Stimulated activated CD8-positive, alpha-beta memory T cell treated with anti-CD3 and anti-CD28 coated beads, Interleukin-15, amount 100 ng/mL, for 1 hour (primary cell): ENCODE results near the gene NUP58.
A peak's percentile ranks its signal among the peaks of the same experiment; 100 is the strongest.
"Not testable (repeated sequence)": the region's sequence is repeated elsewhere in the genome, so short reads cannot be mapped to it uniquely, and the experiment has no call there.

Experiments used
- DNase-seq: peaks from one replicate; pipeline ENCODE4 v3.0.0-alpha.2; 2020; ENCODE audit warnings: low read depth

Gene NUP58

GRCh38 chr13:25306671-25307464, 5.4 kb downstream of the NUP58 start:
- DNase-seq: no peak

GRCh38 chr13:25310891-25311290, 9.5 kb downstream of the NUP58 start:
- no peak for DNase-seq

GRCh38 chr13:25318946-25319345, 17.5 kb downstream of the NUP58 start:
- not testable (repeated sequence) for DNase-seq

- no peak for DNase-seq
Measured at GRCh38 chr13:25319771-25320170, 18.3 kb downstream of the NUP58 start.

- no peak for DNase-seq
Measured at GRCh38 chr13:25324100-25324499, 22.7 kb downstream of the NUP58 start.

- no peak for DNase-seq
Measured at GRCh38 chr13:25329706-25330105, 28.3 kb downstream of the NUP58 start.

- DNase-seq: no peak
Measured at GRCh38 chr13:25330541-25330940, 29.1 kb downstream of the NUP58 start.

- no peak for DNase-seq
Measured at GRCh38 chr13:25335856-25336255, 34.4 kb downstream of the NUP58 start.

GRCh38 chr13:25345576-25345975, 44.2 kb downstream of the NUP58 start:
- DNase-seq: no peak

GRCh38 chr13:25347151-25347550, 45.7 kb downstream of the NUP58 start:
- no peak for DNase-seq

- no peak for DNase-seq
Measured at GRCh38 chr13:25351404-25351803, 50.0 kb downstream of the NUP58 start.

- DNase-seq: no peak
Measured at GRCh38 chr13:25352230-25352629, 50.8 kb downstream of the NUP58 start.

- no peak for DNase-seq
Measured at GRCh38 chr13:25352806-25353205, 51.4 kb downstream of the NUP58 start.

- no peak for DNase-seq
Measured at GRCh38 chr13:25353344-25353743, 51.9 kb downstream of the NUP58 start.

GRCh38 chr13:25354377-25354776, 53.0 kb downstream of the NUP58 start:
- no peak for DNase-seq

GRCh38 chr13:25360443-25360842, 59.0 kb downstream of the NUP58 start:
- DNase-seq: not testable (repeated sequence)

GRCh38 chr13:25365720-25366235, 64.4 kb downstream of the NUP58 start:
- DNase-seq: no peak

GRCh38 chr13:25371158-25371874, 69.9 kb downstream of the NUP58 start:
- no peak for DNase-seq

- no peak for DNase-seq
Measured at GRCh38 chr13:25371875-25372283, 70.5 kb downstream of the NUP58 start, which contains the start of gene ATP8A2. ATP8A2 (plus strand) TSS chr13:25371974; CDS start chr13:25372213, 239 bp downstream.

GRCh38 chr13:25372284-25373081, 71.1 kb downstream of the NUP58 start:
- DNase-seq: no peak

- DNase-seq: peak; percentile 11
Measured at GRCh38 chr13:25375727-25376358, 74.4 kb downstream of the NUP58 start.
